GM19193 (cell line): ENCODE data around the gene HTT.

Experiments used
- POLR2A ChIP-seq: IDR thresholded peaks from 4 replicates; pipeline ENCODE4 v1.6.1; 2011; ENCODE audit not compliant: insufficient read depth, insufficient read length; ENCODE audit errors: extremely low read depth

HTT gene

GRCh38 chr4:3244747-3245146, 170.3 kb downstream of the HTT start:
- no peak for TF ChIP-seq POLR2A

- TF ChIP-seq POLR2A = no peak
These were observed 171.2 kb downstream of the HTT start for GRCh38 chr4:3245676-3246075.

GRCh38 chr4:3246458-3247398, 172.2 kb downstream of the HTT start:
- no peak for TF ChIP-seq POLR2A

GRCh38 chr4:3247399-3248177, 173.1 kb downstream of the HTT start:
- no peak for TF ChIP-seq POLR2A

- no peak for TF ChIP-seq POLR2A
These were observed 173.6 kb downstream of the HTT start for GRCh38 chr4:3248178-3248480.

DNA sequence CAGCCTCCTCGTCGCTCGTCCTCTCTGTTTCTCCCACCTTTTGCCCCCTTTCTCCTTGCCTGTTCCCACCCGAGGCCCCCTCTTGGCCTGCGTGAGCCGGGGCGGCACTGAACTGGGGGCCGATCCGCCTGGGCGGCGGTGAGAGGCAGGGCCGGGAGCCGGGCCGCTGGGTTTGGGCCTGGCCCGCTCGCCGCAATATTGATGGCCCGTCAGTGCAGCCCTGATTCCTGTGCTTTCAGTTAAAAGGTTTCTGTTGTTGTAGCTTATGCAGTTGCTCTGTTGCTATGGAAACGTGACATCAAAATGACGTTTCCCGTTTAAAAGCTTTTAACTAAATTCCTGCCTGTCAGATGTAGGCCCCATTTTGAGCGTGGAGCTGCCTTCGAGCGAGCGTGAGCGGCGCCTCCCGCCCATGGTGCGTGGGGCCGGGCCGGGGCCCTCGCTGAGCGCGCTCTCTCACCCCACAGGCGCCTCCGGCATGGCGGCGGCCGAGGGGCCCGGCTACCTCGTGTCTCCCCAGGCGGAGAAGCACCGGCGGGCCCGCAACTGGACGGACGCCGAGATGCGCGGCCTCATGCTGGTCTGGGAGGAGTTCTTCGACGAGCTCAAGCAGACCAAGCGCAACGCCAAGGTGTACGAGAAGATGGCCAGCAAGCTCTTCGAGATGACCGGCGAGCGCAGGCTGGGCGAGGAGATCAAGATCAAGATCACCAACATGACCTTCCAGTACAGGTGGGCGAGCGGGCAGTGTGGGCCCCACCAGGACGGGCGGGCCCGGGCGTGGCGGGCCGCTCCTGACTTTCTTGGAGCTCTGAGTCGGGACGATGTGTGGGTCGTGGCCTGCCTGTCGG, 174.6 kb downstream of the HTT start, which contains the start of gene MSANTD1:
TSS of gene MSANTD1 (plus strand) at position 349 of the 851 bp plus-strand sequence. CDS start at position 413, 64 bp downstream.
- no peak for TF ChIP-seq POLR2A

GRCh38 chr4:3249711-3250437, 175.4 kb downstream of the HTT start:
- no peak for TF ChIP-seq POLR2A

DNA sequence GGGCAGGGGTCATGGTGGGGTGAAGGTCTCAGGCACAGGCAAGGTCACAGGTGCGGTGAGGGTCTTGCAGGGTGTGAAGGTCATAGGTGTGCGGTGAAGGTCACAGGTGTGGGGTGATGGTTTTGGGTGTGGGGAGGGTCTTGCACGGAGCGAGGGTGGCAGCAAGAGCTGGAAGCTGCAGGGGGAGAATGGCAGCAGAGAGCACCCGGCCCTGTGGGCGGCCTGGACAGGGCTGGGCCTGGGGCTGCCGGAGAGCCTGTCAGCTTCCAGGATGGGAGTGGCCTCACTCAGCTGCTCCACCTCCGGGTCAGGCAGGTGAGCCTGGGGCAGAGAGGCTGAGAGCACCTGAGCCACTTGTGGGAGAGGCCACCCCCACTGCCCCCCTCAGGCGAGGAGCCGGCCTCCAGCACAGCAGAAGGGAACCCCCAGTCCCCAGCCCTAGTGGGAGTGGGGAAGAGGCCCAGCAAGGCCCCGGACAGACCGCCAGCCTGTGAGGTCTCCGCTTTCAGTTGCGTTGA, 176.0 kb downstream of the HTT start:
- no peak for TF ChIP-seq POLR2A

- no peak for TF ChIP-seq POLR2A
These were observed 176.6 kb downstream of the HTT start for GRCh38 chr4:3250956-3251690.

- no peak for TF ChIP-seq POLR2A
These were observed 177.4 kb downstream of the HTT start for GRCh38 chr4:3251691-3252479.

DNA sequence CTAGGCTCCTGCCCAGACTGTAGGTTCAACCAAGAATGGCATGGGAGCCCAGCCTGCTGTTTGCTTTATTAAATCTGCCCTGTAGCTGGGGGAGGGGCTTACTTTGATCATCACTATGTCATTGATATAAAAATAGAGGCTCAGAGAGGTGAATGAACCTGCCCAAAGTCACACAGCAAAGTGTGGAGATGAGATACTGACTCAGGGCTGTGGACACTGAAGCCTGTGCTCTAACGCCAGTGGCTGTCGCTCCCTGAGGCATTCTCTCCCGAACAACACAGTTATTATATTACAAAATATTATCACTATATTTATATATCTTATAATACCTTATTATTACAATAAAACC, 178.0 kb downstream of the HTT start:
- TF ChIP-seq POLR2A = no peak

DNA sequence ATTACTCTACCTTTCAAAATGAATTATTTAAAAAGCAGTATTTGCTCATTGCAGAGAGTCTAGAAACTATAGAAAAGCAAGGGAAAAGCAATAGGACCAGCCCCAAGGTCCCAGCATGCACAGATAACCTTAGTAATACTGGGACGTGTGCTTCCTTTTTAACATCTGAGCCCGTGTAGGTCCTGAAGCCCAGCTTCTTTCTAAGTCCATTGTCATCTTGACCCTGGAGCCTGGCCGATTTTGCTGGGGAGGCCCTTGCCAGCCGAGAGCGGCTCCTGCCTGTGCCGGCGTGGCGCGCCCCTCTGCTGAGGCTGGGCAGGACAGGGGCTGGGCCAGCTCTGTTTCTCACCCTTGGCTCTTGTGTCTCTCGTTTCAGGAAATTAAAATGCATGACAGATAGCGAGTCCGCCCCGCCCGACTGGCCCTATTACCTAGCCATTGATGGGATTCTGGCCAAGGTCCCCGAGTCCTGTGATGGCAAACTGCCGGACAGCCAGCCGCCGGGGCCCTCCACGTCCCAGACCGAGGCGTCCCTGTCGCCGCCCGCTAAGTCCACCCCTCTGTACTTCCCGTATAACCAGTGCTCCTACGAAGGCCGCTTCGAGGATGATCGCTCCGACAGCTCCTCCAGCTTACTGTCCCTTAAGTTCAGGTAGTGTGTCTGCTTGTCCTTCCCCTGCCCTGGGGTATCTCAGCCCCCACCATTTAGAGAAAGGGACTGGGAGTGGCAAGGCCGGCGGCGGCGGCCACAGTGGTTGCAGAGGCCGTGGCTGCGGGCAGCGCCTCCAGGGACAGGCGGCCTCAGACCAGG, 178.6 kb downstream of the HTT start:
- no peak for TF ChIP-seq POLR2A
